Activated CD4-positive, alpha-beta T cell treated with anti-CD3 and anti-CD28 coated beads for 24 hours (primary cell): ENCODE data around the gene CLC.
A peak's percentile ranks its signal among the peaks of the same experiment; 100 is the strongest.
"Not testable (repeated sequence)": the region's sequence is repeated elsewhere in the genome, so short reads cannot be mapped to it uniquely, and the experiment has no call there.

Source experiments
- DNase-seq, 2 donors: peaks; one replicate each; pipeline ENCODE4 v3.0.0-alpha.2; 2020; ENCODE audit warnings: low read depth in 2 of 2

CLC gene

DNA sequence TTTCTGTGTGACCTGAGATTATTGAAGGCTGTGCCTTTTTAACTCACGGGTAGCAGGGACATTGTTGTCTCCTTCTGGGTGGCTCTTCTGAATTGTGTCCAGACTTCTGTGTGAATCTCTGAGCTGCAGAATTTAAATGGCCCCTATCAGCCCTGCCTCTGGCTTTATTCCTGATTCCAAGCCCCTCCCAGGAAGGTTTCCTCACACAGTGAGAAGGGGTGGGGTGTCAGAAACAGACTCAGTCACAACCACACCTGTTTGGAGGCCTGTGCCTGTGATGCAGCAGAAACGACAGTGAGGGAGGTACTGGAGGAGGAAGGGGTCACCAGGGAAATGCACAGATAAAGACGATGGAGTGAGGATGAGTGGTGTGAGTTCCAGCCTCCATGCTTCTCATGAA is at the start of gene CLC:
CLC (minus strand) TSS at position 139 of the 400 bp plus-strand sequence; CDS start at position 62, 77 bp downstream.
- no peak for DNase-seq

DNA sequence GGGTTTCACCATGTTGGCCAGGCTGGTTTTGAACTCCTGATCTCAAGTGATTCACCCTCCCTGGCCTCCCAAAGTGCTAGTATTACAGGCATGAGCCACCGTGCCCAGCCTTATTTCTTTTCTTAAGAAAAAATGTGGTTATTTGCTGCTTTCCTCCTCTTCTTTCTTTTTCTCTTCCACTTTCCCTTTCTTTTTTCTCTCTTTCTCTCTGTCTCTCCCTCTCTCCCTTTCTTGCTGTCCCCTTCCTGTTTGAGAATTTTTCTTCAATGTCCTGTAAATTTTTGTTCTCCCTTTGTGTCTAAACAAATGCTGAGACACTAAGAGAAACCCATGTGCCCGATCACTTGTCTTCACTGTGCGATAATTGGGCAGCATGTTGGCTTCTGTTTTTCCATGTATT is 43.1 kb upstream of the CLC start:
- no peak for DNase-seq

DNA sequence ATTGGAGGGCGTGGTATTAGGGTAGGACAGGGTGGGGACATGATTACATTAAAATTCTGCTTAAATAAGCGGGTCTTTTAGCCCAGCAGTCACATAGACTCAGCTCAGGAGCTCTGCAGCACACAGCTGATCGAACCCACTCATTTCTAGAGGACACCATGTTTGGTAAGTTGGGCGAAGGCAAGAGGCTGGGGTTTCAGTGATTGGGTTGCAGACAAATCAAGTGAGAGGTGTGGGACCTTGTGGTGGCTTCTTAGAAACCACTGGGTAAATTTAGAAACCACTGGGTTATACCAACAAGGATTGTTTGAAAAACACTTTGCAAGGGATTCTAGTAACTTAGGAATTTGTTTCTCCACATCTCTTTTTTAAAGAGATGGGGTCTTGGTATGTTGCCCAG is 40.9 kb upstream of the CLC start, which contains the start of gene LEUTX:
LEUTX (plus strand) TSS at position 92 of the 400 bp plus-strand sequence; CDS start at position 159, 67 bp downstream.
- no peak for DNase-seq

DNA sequence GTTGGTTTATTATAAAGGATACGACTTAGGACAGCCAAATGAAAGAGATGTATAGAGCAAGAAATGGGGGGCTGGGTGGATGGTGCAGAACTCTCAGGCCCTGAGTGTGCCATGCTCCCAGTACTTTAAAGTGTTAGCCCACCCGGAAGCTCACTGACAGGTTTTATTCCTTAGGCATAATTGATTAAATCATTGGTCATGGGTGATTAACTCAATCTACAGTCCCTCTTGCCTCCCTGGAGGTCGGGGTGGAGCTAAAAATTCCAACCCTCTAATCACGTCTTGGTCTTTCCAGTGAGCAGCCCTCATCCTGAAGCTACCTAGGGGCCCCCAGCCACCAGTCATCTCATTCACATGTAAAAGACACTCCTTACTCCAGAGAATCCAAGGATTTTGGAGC is 31.0 kb upstream of the CLC start:
- DNase-seq, result no peak

DNA sequence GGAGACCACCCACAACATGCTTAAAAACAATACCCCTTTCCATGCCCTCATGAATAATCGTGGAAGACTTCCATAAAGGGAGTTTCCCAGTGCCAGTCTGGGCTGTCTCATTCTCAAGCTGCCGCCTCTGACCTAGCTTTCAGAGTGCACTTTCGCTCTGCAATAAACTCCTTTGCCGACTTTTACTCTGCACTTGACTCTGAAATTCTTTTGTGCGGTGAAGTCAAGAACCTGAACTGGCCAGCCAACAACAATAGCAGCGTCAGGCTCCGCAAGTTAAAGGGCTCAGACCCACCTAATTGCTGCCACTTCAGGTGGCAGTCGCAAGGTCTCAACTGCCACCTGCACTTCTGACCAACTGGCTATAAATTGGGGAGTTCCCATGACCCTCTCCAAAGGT is 30.5 kb upstream of the CLC start:
- no peak for DNase-seq

DNA sequence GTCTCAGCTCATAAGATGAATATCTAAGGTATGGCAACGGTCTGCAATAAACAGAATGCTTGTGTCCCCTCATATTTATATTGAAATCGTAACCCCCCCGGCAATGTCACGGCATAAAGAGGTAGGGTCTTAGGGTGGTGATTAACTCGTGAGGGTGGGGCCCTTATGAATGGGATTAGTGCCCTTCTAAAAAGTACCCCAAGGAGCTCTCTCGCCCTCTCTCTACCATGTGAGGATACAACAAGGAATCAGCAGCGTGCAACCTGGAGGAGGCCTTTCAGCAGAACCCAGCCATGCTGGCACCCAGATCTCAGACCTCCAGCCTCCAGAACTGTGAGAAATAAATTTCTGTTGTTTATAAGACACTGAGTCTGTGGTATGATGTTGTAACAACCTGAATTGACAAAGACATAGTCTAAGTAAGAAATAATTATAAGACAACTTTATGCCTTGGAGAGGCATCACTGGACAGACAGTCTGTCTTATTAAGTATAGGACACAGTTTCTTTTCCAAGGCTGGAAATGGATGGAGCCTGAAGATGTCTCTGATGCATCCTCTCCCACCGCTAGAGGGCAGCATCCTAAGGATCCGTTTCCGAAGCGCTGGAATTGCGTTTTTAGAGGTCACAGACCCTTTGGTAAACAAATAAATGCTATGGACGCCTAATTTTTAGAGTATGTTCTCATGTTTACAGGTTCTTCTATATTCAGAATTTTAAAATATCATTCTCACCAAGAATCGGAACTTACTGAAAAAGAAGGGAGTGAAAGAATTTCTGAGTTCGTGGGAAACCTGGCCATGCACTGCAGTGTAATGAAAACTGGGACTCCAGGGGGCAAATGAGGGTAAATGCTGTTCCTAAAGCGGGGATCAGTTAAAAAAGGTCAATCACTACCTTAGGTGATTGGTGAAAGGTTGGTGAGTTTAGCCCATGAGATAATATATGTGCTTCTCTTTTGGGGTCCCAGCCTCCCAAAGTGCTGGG is 27.6 kb upstream of the CLC start:
- DNase-seq, result peak; percentile 37 to 39

DNA sequence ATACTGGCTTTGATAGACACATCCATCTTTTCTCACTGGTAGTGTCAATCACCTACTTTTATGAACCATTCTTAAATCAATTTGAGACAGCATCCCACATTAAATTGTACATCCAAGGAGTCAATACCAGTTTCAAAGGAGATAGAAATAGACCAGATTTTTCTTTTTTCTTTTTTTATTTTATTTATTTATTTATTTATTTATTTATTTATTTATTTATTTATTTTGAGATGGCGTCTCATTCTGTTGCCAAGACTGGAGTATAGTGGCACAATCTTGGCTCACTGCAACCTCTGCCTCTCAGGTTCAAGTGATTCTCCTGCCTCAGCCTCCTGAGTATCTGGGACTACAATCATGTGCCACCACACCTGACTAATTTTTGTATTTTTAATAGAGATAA is 24.0 kb upstream of the CLC start:
- DNase-seq, result not testable (repeated sequence)

DNA sequence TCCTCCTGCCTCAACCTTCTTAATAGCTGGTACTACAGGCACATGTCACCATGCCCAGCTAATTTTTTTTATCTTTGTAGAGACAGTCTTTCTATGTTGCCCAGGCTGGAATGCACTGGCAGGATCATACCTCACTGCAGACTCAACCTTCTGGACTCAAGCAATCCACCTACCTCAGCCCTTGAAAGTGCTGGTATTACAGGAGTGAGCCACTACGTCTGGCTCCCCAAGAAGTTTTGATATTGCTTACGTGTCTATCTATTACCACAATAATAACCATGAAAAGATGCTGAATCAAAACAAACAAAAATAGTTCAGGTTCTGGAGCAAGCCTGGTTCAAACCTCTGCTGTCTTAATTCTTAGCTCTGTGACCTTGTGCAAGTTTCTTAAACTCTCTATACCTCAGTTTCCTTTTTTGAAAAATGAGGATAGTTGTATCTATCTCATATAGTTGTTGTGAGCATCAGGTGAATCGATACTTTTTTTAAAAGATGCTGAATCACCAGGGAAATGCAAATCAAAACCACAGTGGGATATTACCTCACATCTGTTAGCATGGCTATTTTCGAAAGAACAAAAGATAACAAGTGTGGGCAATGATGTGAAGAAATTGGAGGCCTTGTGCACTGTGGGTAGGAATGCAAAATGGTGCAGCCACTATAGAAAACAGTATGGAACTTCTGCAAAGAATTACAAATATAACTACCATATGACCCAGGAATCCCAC is 21.8 kb upstream of the CLC start:
- no peak for DNase-seq

DNA sequence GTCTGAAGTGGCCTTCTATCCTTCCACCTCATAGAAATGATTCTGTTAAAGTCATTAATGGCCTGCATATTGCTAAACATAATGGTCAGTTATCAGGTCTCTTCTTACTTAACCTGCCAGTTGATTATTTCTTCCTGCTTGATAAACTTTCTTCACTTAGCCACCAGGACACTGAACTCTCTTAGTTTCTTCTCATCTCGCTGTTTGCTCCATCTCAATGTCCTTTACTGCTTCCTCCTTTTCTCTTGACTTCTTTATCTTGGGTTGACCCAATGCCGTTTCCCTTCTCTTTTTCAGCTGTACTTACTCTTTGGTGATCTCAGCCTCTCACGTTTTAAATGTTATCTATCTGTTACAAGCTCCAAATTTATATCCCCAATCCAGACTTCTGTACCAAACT is 17.1 kb upstream of the CLC start:
- no peak for DNase-seq

DNA sequence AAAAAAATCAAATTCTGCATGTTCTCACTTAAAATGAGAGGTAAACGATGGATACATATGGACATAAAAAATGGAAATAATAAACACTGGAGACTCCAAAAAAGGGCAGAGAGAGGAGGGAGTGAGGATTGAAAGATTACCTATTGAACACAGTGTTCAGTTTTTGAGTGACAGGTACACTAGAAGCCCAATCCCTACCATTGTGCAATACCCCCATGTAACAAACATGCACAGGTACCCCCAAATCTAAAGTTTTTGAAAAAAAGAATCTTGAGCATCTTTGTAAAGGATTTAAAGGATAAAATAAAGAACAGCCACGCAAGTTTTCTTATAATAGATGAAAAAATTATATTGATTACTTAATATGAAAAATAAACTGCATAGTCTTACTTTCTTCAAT is 16.7 kb upstream of the CLC start:
- DNase-seq, result no peak

DNA sequence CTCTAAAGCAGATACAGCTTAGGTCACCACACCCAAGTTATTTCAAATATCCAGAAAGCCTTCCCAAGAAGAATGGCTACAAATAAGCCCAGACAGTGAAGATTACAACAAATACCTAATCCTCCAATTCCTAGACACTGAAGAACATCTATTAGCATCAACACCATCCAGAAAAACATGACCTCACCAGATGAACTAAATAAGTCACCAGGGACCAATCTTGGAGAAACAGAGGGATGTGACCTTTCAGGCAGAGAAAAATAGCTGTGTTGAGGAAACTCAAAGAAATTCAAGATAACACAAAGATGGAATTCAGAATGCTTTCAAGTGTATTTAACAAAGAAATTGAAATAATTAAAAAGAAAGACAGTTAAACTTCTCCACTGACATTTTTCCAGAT is 15.0 kb upstream of the CLC start:
- no peak for DNase-seq

DNA sequence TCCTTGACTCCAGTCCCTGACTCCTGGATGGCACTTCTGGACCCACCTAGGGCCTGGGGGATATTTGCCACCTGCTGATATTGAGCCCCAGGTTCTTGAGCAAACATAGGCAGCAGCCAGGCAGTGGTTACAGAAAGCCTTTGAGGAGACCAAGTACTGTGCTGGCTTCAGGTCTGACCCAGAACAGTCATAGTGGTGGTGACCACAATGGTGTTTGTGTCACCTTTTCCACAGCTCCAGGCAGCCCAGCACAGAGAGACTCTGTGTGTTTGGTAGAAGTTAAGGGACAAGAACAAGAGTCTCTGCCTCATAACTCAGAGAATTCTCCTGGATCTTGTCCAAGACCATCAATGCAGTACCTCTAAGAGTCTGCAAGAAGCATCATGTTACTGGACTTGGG is 14.6 kb upstream of the CLC start:
- no peak for DNase-seq

DNA sequence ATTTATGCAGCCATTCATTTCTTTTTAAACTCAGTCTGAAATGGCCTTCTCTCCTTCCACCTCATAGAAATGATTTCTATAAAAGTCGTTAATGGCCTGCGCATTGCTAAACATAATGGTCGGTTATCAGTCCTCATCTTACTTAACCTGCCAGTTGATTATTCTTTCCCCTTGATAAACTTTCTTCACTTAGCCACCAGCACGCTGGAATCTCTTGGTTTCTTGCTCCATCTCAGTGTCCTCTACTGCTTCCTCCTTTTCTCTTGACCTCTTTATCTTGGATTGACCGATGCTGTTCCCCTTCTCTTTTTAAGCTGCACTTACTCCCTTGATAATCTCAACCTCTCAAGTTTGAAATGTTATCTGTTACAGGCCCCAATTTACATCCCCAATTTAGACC is 12.2 kb upstream of the CLC start:
- no peak for DNase-seq

DNA sequence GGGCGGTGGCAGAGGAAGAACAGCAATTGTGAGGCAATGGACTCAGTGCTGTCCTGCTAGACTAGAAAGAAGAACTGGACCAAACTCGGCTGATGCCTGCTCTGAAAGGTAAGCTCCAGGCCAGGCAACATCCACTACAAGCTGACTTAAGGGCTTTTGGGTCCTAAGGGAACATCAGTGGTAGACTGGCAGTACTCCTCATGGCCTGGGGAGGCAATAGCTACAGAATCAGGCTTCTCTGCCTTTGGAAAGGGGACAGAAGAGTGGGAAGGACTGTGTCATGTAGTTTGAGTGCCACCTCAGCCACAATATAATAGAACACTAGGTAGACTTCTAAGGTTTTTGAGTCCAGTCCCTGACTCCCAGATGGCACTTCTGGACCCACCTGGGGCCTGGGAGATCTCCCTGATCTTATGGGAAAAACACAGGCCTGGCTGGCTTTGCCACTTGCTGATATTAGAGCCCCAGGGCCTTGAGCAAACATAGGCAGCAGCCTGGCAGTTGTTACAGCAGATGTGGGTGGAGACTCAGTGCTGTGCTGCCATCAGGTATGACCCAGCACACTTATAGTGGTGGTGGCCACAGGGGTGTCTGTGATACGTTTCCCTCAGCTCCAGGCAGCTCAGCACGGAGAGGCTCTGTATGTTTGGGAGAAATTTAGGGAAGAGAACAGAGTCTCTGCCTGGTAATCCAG is 9.2 kb upstream of the CLC start:
- no peak for DNase-seq

DNA sequence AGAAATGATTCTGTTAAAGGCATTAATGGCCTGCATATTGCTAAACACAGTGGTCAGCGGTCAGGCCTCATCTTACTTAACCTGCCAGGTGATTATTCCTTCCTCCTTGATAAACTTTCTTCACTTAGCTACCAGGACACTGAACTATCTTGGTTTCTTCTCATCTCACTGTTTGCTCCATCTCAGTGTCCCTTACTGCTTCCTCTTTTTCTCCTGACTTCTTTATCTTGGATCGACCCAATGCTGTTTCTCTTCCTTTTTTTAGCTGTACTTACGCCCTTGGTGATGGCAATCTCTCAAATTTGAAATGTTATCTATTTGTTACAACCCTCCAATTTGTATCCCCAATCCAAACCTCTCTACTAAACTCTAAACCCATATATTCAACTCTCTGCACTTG is 7.8 kb upstream of the CLC start:
- no peak for DNase-seq

DNA sequence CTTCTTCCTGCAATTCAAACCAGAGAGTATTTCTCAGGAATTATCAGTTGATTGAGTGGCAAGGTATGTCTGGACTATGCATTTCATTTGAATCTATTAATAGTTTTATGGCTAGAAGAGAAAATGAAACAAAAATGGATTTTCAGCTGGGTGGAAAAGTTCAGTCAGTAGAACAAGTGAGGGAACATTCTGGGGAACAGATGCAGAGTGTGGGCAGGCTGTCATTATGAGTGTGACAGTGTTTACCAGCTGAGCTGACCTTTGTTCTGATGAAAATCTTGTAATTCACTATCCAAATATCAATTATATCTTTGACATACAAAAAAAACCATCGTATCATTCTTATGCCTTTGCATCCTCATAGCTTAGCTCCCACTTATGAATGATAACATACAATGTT is 2.6 kb upstream of the CLC start:
- no peak for DNase-seq

DNA sequence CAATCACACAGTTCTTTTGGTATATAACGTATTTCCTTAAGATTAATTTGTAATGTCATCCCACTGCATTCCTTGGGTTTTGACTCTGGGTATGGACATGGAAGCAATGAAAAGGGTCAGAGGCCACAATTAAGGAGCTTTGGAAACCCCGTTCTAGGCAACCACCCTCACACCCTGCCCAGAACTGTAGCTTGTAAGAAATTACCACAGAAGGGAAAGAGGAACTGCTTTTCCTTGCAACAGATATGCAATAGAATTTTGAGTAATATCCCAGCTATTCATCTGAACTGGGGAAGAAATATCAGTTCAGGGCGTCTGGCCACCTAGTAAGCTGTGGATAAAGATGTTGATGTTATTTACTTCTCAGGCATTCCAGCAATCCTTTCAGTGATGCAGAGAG is 985 bp upstream of the CLC start:
- no peak for DNase-seq

DNA sequence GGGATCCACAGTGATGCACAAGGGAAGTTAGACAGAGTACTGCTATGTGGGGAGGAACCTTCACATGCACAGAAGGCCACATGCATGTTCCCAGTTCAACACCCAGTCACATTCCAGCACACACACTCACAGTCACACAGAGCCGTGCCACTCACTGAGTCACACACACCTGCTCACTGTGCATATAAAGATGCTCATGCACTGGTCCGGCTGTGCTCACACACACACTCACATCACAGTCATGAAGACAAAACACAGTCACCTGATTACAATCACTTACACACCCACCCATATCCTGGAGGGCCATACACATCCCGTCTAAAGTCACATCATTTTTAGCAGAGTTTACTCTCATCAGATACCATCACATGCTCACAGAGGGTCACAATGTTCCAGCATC is 478 bp downstream of the CLC start:
- no peak for DNase-seq

DNA sequence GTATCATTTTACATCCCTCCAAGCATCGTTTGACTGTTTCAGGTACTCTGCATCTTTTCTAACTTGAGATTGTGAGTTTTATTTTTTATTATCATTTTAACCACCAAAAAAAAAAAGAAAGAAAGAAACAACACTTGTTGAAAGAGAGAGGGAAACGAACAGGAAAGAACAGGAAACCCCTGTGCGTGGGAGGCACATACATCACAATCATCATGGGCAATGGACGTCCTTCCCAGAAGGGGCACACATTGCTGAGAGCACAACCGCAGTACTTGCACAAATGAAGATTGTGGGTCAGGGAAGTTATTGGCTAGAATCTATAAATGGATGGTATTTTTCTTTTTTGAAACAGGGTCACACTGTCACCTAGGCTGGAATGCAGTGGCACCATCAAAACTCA is 1.7 kb downstream of the CLC start:
- peak in 1 of 2 donors; percentile 3 for DNase-seq

DNA sequence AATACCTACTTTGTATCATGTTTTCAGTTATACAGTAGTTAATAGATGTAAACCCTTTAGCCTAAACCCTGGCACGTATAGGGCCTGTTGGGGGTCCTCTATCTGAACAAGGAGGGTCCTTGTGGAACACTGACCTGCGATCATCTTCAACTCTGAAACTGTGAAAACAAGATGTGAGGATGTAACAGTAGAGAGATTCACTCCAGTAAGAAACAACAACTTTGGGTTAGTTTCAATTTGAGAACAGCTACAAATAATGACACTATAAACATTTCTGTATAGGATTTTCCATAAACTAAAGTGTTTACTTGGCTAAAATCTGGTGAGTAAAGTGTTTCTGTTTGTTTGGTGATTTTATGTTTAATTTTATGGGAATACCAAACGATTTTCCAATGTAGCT is 2.1 kb downstream of the CLC start:
- DNase-seq, result no peak

DNA sequence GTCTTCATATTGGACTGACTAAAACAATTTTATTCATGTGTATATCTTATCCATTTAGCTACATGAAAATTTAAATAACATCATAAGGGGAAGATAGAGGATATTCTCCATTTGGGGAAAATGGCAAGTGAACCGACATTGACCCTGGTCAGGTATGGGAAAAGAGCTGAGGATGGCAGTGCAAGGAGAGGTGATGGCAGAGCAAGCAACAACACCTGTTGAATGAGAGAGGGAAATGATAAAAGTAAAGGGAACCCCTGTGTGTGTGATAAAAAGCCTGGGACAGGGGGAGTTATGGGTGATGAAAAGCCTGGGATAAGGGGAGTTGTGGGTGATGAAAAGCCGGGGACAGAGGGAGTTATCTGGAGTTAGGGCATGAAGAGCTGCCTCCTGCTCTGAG is 4.0 kb downstream of the CLC start:
- no peak for DNase-seq

DNA sequence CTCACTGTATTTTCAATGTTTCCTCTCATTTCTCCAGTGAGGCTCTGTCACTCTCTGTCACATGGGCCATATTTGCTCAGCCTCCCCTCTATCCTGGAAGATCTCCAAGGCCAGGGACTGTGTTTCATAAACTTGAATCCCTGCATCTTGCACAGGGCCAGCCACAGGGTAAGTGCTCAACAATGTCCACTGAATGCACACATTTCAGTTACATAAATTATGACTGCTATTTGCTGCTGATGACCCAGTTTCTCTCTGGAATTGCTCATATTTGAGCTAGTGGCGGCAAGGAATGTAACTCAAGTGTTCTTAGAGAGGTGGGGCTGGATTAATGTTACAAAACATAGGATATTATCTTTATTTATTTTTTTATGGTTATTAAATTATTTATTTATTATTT is 6.1 kb downstream of the CLC start:
- no peak for DNase-seq
